ENCODE results near the gene AGBL4. TPM values are rescaled to one million over a fixed set of nuclear protein-coding genes. Genes with fewer than 3 reads are reported as not detected.

The AGBL4 gene
- polyA plus RNA-seq, 1 donor from 2014 or later: not detected

GRCh38 chr1:48870596-48870995, 1153.2 kb downstream of the AGBL4 start:
- H3K9me3 Mint-ChIP-seq: no peaks in the 10 kb centered on the region
- H3K27me3 Mint-ChIP-seq: no peaks in the 10 kb centered on the region
- H3K4me1 Mint-ChIP-seq: peaks cover 1 to 6% (median 4%) of the 10 kb centered on the region in 3 donors
- H3K4me3 Mint-ChIP-seq: no peak overlapping the region
- H3K36me3 Mint-ChIP-seq: no peaks in the 10 kb centered on the region
- no peak overlapping the region for H3K27ac Mint-ChIP-seq

GRCh38 chr1:48869116-48869893, 1154.4 kb downstream of the AGBL4 start:
- Mint-ChIP-seq H3K27me3 (no peaks in the 10 kb centered on the region), H3K4me3 (no peak overlapping the region), H3K4me1 (peaks cover 1 to 4% (median 4%) of the 10 kb centered on the region in 3 donors), H3K36me3 (no peaks in the 10 kb centered on the region), H3K9me3 (no peaks in the 10 kb centered on the region), H3K27ac (no peak overlapping the region)

- Mint-ChIP-seq H3K27ac (no peak overlapping the region), H3K27me3 (peaks cover 4% of the 10 kb centered on the region), H3K4me1 (peaks cover 0 to 4% (median 3%) of the 10 kb centered on the region in 3 donors), H3K4me3 (no peak overlapping the region), H3K36me3 (no peaks in the 10 kb centered on the region), H3K9me3 (peaks cover 0 to 16% (median 10%) of the 10 kb centered on the region in 3 donors)
Observed at GRCh38 chr1:48864913-48865312, 1158.8 kb downstream of the AGBL4 start.

GRCh38 chr1:48859456-48859855, 1164.3 kb downstream of the AGBL4 start:
- Mint-ChIP-seq H3K27me3 (peaks cover 6% of the 10 kb centered on the region), H3K36me3 (peaks cover 2% of the 10 kb centered on the region), H3K27ac (no peak overlapping the region), H3K9me3 (peaks cover 1 to 16% (median 13%) of the 10 kb centered on the region in 3 donors), H3K4me3 (no peak overlapping the region), H3K4me1 (peaks cover 0 to 1% (median 0%) of the 10 kb centered on the region in 3 donors)

- peaks cover 1 to 16% (median 13%) of the 10 kb centered on the region in 3 donors for H3K9me3 Mint-ChIP-seq
- no peak overlapping the region for H3K4me3 Mint-ChIP-seq
- no peak overlapping the region for H3K27ac Mint-ChIP-seq
- peaks cover 0 to 1% (median 0%) of the 10 kb centered on the region in 3 donors for H3K4me1 Mint-ChIP-seq
- peaks cover 6% of the 10 kb centered on the region for H3K27me3 Mint-ChIP-seq
- peaks cover 2% of the 10 kb centered on the region for H3K36me3 Mint-ChIP-seq
Observed at GRCh38 chr1:48858200-48858920, 1165.4 kb downstream of the AGBL4 start.

- no peak overlapping the region for H3K27ac Mint-ChIP-seq
- peaks cover 0 to 1% (median 0%) of the 10 kb centered on the region in 3 donors for H3K4me1 Mint-ChIP-seq
- H3K36me3 Mint-ChIP-seq: peaks cover 2% of the 10 kb centered on the region
- no peak overlapping the region for H3K4me3 Mint-ChIP-seq
- peaks cover 0 to 3% (median 1%) of the 10 kb centered on the region in 3 donors for H3K9me3 Mint-ChIP-seq
- H3K27me3 Mint-ChIP-seq: peaks cover 2% of the 10 kb centered on the region
Observed at GRCh38 chr1:48853006-48853405, 1170.7 kb downstream of the AGBL4 start.

GRCh38 chr1:48851638-48852037, 1172.1 kb downstream of the AGBL4 start:
- peaks cover 2% of the 10 kb centered on the region for H3K36me3 Mint-ChIP-seq
- H3K4me3 Mint-ChIP-seq: no peak overlapping the region
- H3K27me3 Mint-ChIP-seq: peaks cover 2% of the 10 kb centered on the region
- no peak overlapping the region for H3K27ac Mint-ChIP-seq
- H3K9me3 Mint-ChIP-seq: no peaks in the 10 kb centered on the region
- H3K4me1 Mint-ChIP-seq: no peaks in the 10 kb centered on the region

- Mint-ChIP-seq H3K27ac (no peak overlapping the region), H3K27me3 (no peaks in the 10 kb centered on the region), H3K9me3 (no peaks in the 10 kb centered on the region), H3K36me3 (peaks cover 2% of the 10 kb centered on the region), H3K4me3 (no peak overlapping the region), H3K4me1 (no peaks in the 10 kb centered on the region)
Observed at GRCh38 chr1:48848035-48848434, 1175.7 kb downstream of the AGBL4 start.

GRCh38 chr1:48846441-48846840, 1177.3 kb downstream of the AGBL4 start:
- Mint-ChIP-seq H3K4me3 (no peak overlapping the region), H3K27ac (no peak overlapping the region), H3K36me3 (peaks cover 2% of the 10 kb centered on the region), H3K9me3 (peaks cover 0 to 2% (median 0%) of the 10 kb centered on the region in 3 donors), H3K4me1 (no peaks in the 10 kb centered on the region), H3K27me3 (peaks cover 1% of the 10 kb centered on the region)

- Mint-ChIP-seq H3K27me3 (peaks cover 1% of the 10 kb centered on the region), H3K4me1 (no peaks in the 10 kb centered on the region), H3K27ac (no peak overlapping the region), H3K9me3 (peaks cover 0 to 2% (median 0%) of the 10 kb centered on the region in 3 donors), H3K4me3 (no peak overlapping the region), H3K36me3 (no peaks in the 10 kb centered on the region)
Observed at GRCh38 chr1:48844187-48844586, 1179.6 kb downstream of the AGBL4 start.

- Mint-ChIP-seq H3K9me3 (peaks cover 0 to 5% (median 0%) of the 10 kb centered on the region in 3 donors), H3K27me3 (peaks cover 4% of the 10 kb centered on the region), H3K4me1 (no peaks in the 10 kb centered on the region), H3K4me3 (no peak overlapping the region), H3K27ac (no peak overlapping the region), H3K36me3 (no peaks in the 10 kb centered on the region)
Observed at GRCh38 chr1:48841966-48842365, 1181.8 kb downstream of the AGBL4 start.

- Mint-ChIP-seq H3K36me3 (no peaks in the 10 kb centered on the region), H3K4me3 (no peak overlapping the region), H3K4me1 (no peaks in the 10 kb centered on the region), H3K27ac (no peak overlapping the region), H3K27me3 (peaks cover 5% of the 10 kb centered on the region), H3K9me3 (peaks cover 0 to 6% (median 0%) of the 10 kb centered on the region in 3 donors)
Observed at GRCh38 chr1:48841461-48841860, 1182.3 kb downstream of the AGBL4 start.

- H3K9me3 Mint-ChIP-seq: no peaks in the 10 kb centered on the region
- H3K36me3 Mint-ChIP-seq: peaks cover 3% of the 10 kb centered on the region
- H3K27me3 Mint-ChIP-seq: peaks cover 5% of the 10 kb centered on the region
- H3K4me3 Mint-ChIP-seq: no peak overlapping the region
- no peaks in the 10 kb centered on the region for H3K4me1 Mint-ChIP-seq
- H3K27ac Mint-ChIP-seq: no peak overlapping the region
Observed at GRCh38 chr1:48831120-48831978, 1192.4 kb downstream of the AGBL4 start.

- H3K4me1 Mint-ChIP-seq: no peaks in the 10 kb centered on the region
- no peak overlapping the region for H3K4me3 Mint-ChIP-seq
- peaks cover 3% of the 10 kb centered on the region for H3K36me3 Mint-ChIP-seq
- H3K27me3 Mint-ChIP-seq: peaks cover 5% of the 10 kb centered on the region
- H3K27ac Mint-ChIP-seq: no peak overlapping the region
- no peaks in the 10 kb centered on the region for H3K9me3 Mint-ChIP-seq
Observed at GRCh38 chr1:48830715-48831114, 1193.0 kb downstream of the AGBL4 start.

GRCh38 chr1:48829446-48829845, 1194.3 kb downstream of the AGBL4 start:
- H3K9me3 Mint-ChIP-seq: no peaks in the 10 kb centered on the region
- H3K4me1 Mint-ChIP-seq: no peaks in the 10 kb centered on the region
- H3K27me3 Mint-ChIP-seq: peaks cover 5% of the 10 kb centered on the region
- H3K36me3 Mint-ChIP-seq: peaks cover 3% of the 10 kb centered on the region
- H3K4me3 Mint-ChIP-seq: no peak overlapping the region
- H3K27ac Mint-ChIP-seq: no peak overlapping the region
